Measurements from ENCODE around the gene ADD3.

The ADD3 gene

DNA sequence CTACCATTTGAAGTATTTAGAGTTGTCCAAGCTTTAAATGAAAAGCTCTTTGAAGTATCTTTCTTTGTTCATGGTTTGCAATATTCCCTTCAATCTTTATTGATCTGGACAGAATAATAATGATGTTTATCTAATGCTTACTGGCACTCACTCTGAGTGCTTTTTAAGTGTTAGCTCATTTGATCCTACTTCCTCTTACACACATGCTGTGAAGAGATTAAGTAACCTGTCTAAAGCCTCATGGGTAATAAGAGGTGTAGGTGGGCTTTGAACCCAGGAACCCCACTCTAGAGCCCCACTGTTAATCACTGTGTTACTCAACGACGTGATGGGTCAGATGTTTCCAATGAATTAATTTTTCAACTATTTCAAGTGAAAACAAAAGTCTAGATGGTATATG is 31.1 kb upstream of the ADD3 start (continued):
- peak; percentile 37; the same call in 1 of the 2 replicates for TF ChIP-seq TSHZ1 (tag by site-specific recombination; IDR thresholded peaks at IDR 0.05; ENCODE audit: borderline replicate concordance)
- TF ChIP-seq MZF1 (tag by site-specific recombination; IDR thresholded peaks at IDR 0.05; ENCODE audit: borderline replicate concordance) = no peak
- TF ChIP-seq, protein P1, sequence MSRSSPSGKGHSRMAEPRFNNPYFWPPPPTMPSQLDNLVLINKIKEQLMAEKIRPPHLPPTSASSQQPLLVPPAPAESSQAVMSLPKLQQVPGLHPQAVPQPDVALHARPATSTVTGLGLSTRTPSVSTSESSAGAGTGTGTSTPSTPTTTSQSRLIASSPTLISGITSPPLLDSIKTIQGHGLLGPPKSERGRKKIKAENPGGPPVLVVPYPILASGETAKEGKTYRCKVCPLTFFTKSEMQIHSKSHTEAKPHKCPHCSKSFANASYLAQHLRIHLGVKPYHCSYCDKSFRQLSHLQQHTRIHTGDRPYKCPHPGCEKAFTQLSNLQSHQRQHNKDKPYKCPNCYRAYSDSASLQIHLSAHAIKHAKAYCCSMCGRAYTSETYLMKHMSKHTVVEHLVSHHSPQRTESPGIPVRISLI (tag by site-specific recombination; IDR thresholded peaks at IDR 0.05) = no peak
- TF ChIP-seq IKZF3 (tag by site-specific recombination; IDR thresholded peaks at IDR 0.05) = peak; percentile 82
- peak; percentile 85 for TF ChIP-seq FEZF1 (tag by site-specific recombination; IDR thresholded peaks at IDR 0.05)
- peak; percentile 89; the same call in 1 of the 2 replicates for TF ChIP-seq TCF7L2 (IDR thresholded peaks at IDR 0.05; ENCODE audit: borderline replicate concordance, low read depth, low read length)
- no peak for TF ChIP-seq ZNF837 (tag by site-specific recombination; IDR thresholded peaks at IDR 0.05)
- 0 out of 2 replicates have a peak, but pooled peaks have one; percentile 22 for TF ChIP-seq ZNF664 (tag by site-specific recombination; IDR thresholded peaks at IDR 0.05)
- TF ChIP-seq GFI1B (tag by site-specific recombination; IDR thresholded peaks at IDR 0.05) = 0 out of 2 replicates have a peak, but pooled peaks have one; percentile 37
- peak; percentile 61; the same call in 1 of the 2 replicates for TF ChIP-seq ZNF146 (tag by site-specific recombination; IDR thresholded peaks at IDR 0.05)
- TF ChIP-seq SP2 (tag by site-specific recombination; IDR thresholded peaks at IDR 0.05) = no peak
- no peak for TF ChIP-seq HOXD13 (CRISPR knock-in tag; IDR thresholded peaks at IDR 0.05; ENCODE audit: borderline replicate concordance)
- TF ChIP-seq ZNF843 (tag by site-specific recombination; IDR thresholded peaks at IDR 0.05) = peak; percentile 63
- TF ChIP-seq, protein P2, sequence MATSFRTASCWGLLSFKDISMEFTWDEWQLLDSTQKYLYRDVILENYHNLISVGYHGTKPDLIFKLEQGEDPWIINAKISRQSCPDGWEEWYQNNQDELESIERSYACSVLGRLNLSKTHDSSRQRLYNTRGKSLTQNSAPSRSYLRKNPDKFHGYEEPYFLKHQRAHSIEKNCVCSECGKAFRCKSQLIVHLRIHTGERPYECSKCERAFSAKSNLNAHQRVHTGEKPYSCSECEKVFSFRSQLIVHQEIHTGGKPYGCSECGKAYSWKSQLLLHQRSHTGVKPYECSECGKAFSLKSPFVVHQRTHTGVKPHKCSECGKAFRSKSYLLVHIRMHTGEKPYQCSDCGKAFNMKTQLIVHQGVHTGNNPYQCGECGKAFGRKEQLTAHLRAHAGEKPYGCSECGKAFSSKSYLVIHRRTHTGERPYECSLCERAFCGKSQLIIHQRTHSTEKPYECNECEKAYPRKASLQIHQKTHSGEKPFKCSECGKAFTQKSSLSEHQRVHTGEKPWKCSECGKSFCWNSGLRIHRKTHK (tag by site-specific recombination; IDR thresholded peaks at IDR 0.05) = no peak

- peaks cover 20% of the 10 kb centered on the region; the same call in 1 of the 2 replicates for H3K4me1 ChIP-seq (ENCODE audit: control insufficient read depth, insufficient read depth, low read length)
- H3K9me3 ChIP-seq (ENCODE audit: control insufficient read depth, insufficient read depth, low read depth, low read length) = no peaks in the 10 kb centered on the region
- ChIA-PET CTCF (interaction anchor here (0.8 to 3.5 kb wide), 12 partner anchors 8 to 148 kb away, joined by 3 to 18 read pairs (median 4); no protein-coding TSS in a partner anchor), POLR2A (no interaction called here)
- H3K36me3 ChIP-seq (ENCODE audit: control insufficient read depth in 2 of 2, insufficient read depth in 1 of 2, low read length in 2 of 2) = no peaks in the 10 kb centered on the region
- H3K4me3 ChIP-seq (ENCODE audit: low read depth, low read length) = no peak overlapping the region
- H3K27ac ChIP-seq (ENCODE audit: extremely low read depth, low read depth, low read length) = peak overlapping the region; percentile 3; the same call in 1 of the 2 replicates
- no peak for TF ChIP-seq ZNF677 (tag by site-specific recombination; IDR thresholded peaks at IDR 0.05)
- no peak for TF ChIP-seq ZNF660 (tag by site-specific recombination; IDR thresholded peaks at IDR 0.05)
- TF ChIP-seq ZNF514 (tag by site-specific recombination; IDR thresholded peaks at IDR 0.05) = no peak
- no peak for TF ChIP-seq ZBTB48 (tag by site-specific recombination; IDR thresholded peaks at IDR 0.05)
- TF ChIP-seq ZNF266 (tag by site-specific recombination; IDR thresholded peaks at IDR 0.05; ENCODE audit: low read depth) = no peak
- no peak for TF ChIP-seq KLF16 (tag by site-specific recombination; IDR thresholded peaks at IDR 0.05)
- TF ChIP-seq ZBTB8A (tag by site-specific recombination; IDR thresholded peaks at IDR 0.05) = no peak
- TF ChIP-seq ZNF585B (tag by site-specific recombination; IDR thresholded peaks at IDR 0.05) = no peak
- no peak for TF ChIP-seq ZNF324 (tag by site-specific recombination; IDR thresholded peaks at IDR 0.05)
- TF ChIP-seq ZBTB21 (tag by site-specific recombination; IDR thresholded peaks at IDR 0.05) = no peak
- TF ChIP-seq SP3 (tag by site-specific recombination; IDR thresholded peaks at IDR 0.05) = no peak
- TF ChIP-seq, protein P3, sequence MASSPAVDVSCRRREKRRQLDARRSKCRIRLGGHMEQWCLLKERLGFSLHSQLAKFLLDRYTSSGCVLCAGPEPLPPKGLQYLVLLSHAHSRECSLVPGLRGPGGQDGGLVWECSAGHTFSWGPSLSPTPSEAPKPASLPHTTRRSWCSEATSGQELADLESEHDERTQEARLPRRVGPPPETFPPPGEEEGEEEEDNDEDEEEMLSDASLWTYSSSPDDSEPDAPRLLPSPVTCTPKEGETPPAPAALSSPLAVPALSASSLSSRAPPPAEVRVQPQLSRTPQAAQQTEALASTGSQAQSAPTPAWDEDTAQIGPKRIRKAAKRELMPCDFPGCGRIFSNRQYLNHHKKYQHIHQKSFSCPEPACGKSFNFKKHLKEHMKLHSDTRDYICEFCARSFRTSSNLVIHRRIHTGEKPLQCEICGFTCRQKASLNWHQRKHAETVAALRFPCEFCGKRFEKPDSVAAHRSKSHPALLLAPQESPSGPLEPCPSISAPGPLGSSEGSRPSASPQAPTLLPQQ (tag by site-specific recombination; IDR thresholded peaks at IDR 0.05) = no peak
- TF ChIP-seq ZIC2 (tag by site-specific recombination; IDR thresholded peaks at IDR 0.05) = peak; percentile 66
- no peak for TF ChIP-seq BCL11B (tag by site-specific recombination; IDR thresholded peaks at IDR 0.05; ENCODE audit: low read depth)
- TF ChIP-seq, protein P4, sequence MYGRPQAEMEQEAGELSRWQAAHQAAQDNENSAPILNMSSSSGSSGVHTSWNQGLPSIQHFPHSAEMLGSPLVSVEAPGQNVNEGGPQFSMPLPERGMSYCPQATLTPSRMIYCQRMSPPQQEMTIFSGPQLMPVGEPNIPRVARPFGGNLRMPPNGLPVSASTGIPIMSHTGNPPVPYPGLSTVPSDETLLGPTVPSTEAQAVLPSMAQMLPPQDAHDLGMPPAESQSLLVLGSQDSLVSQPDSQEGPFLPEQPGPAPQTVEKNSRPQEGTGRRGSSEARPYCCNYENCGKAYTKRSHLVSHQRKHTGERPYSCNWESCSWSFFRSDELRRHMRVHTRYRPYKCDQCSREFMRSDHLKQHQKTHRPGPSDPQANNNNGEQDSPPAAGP (tag by site-specific recombination; IDR thresholded peaks at IDR 0.05) = no peak
- TF ChIP-seq ZNF561 (tag by site-specific recombination; IDR thresholded peaks at IDR 0.05; ENCODE audit: borderline replicate concordance) = peak; percentile 67; the same call in 1 of the 2 replicates
- TF ChIP-seq TRIM28 (IDR thresholded peaks at IDR 0.05; ENCODE audit: borderline replicate concordance, low read length) = peak; percentile 66; the same call in 1 of the 2 replicates
Measured at GRCh38 chr10:109977382-109977806, 30.4 kb upstream of the ADD3 start.

Data from HEK293 (cell line).